ENCODE data around the gene SND1.
A peak's percentile ranks its signal among the peaks of the same experiment; 100 is the strongest.

Gene SND1

DNA sequence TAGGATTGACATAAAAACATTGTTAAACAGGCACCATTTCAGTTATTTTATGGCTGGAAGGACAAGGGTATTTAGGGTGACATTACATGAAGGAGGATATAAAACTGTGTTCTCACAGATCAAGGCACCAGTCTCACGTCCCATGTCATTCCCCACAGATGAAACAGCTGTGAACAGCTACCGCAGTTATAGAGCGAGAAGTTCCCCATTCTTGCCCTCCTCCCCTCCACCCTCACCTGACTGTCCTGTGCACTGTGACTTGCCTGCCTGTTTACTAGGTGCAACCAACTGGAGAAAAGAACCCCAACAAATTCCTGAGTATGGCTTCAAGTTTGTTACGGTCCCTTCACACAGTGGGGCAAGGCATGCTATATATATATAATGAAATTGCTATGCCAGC, 141.6 kb downstream of the SND1 start:
- Histone ChIP-seq H3K79me2 (ENCODE audit: insufficient read depth, low read length) (no peaks in the 10 kb centered on the region; the same call in 1 of the 2 replicates), H2AFZ (ENCODE audit: low read length) (no peak overlapping the region), H3K9ac (ENCODE audit: low read length) (no peak overlapping the region; the same call in 1 of the 2 replicates), H3K36me3 (ENCODE audit: insufficient read depth, low read length) (no peaks in the 10 kb centered on the region), H3K9me3 (ENCODE audit: low read length) (no peaks in the 10 kb centered on the region), H3K27me3 (ENCODE audit: insufficient read depth, low read length) (no peaks in the 10 kb centered on the region), H3K4me1 (ENCODE audit: insufficient read depth, low read length, severe bottlenecking) (peaks cover 20% of the 10 kb centered on the region), H3K9me2 (ENCODE audit: low read depth, low read length) (no peaks in the 10 kb centered on the region), H3K4me2 (ENCODE audit: low read length) (peak overlapping the region; percentile 28; the same call in 1 of the 2 replicates), H3F3A (ENCODE audit: insufficient read depth, low read length) (no peaks in the 10 kb centered on the region), H4K20me1 (ENCODE audit: insufficient read depth, low read length) (no peaks in the 10 kb centered on the region), H3K4me3 (ENCODE audit: low read depth, low read length, poor library complexity, severe bottlenecking) (no peak overlapping the region), H3K27ac (ENCODE audit: low read depth, low read length, poor library complexity, severe bottlenecking) (peak overlapping the region; percentile 30)
- TF ChIP-seq CTCF (IDR thresholded peaks at IDR 0.05; ENCODE audit: low read length) (no peak), EZH2 (IDR thresholded peaks at IDR 0.05; ENCODE audit: borderline replicate concordance, low read length) (no peak)

DNA sequence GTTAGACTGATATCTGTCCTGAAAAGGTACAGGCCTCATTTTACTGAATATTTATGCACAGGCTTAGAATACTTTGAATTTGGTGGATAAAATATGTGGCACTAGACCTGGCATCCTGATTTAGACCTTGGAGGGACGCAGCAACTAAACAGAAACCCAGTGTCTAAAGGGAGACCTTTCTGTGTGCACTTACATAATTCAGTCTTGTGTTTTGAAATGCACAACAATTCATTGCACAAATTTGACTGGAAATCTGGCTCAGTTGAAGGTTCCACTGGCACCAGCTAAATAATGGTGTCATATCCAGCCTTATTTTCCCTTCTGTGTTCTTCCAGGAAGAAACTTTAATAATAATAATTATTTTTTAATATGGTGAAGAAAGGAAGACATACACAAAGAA, 142.1 kb downstream of the SND1 start:
- peak overlapping the region; percentile 28; the same call in 1 of the 2 replicates for H3K4me2 ChIP-seq (ENCODE audit: low read length)
- no peak overlapping the region for H3K4me3 ChIP-seq (ENCODE audit: low read depth, low read length, poor library complexity, severe bottlenecking)

DNA sequence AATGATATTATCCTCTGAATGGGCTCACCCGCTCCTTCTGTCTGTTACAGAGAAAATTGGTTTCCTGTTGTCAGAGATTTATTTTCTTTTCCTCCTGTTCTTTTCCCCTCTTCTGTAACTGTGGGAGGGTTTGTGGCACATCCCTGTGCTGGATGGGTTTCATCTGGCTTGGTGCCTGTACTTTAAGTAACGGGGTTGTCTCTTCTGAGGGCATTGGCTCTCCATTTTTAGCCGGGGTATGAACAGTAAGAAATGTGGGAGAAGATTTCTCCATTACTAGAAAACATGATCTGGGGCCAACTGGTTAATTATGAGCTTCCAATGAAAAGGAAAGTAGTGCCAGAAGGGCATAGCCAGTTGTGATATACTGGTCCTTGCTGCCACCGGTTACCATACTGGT, 142.6 kb downstream of the SND1 start:
- no peaks in the 10 kb centered on the region for H3K9me3 ChIP-seq (ENCODE audit: low read length)
- H3K79me2 ChIP-seq (ENCODE audit: insufficient read depth, low read length), result no peaks in the 10 kb centered on the region; the same call in 1 of the 2 replicates

More for the DNA sequence above, 142.1 kb downstream of the SND1 start:
- TF ChIP-seq CTCF (IDR thresholded peaks at IDR 0.05; ENCODE audit: low read length) (no peak), EZH2 (IDR thresholded peaks at IDR 0.05; ENCODE audit: borderline replicate concordance, low read length) (no peak)
- Histone ChIP-seq H2AFZ (ENCODE audit: low read length) (no peak overlapping the region), H3K4me1 (ENCODE audit: insufficient read depth, low read length, severe bottlenecking) (peaks cover 15% of the 10 kb centered on the region), H3K9ac (ENCODE audit: low read length) (no peak overlapping the region), H3K9me3 (ENCODE audit: low read length) (no peaks in the 10 kb centered on the region), H3K79me2 (ENCODE audit: insufficient read depth, low read length) (no peaks in the 10 kb centered on the region; the same call in 1 of the 2 replicates), H3K9me2 (ENCODE audit: low read depth, low read length) (no peaks in the 10 kb centered on the region), H3F3A (ENCODE audit: insufficient read depth, low read length) (no peaks in the 10 kb centered on the region), H3K27me3 (ENCODE audit: insufficient read depth, low read length) (no peaks in the 10 kb centered on the region), H3K36me3 (ENCODE audit: insufficient read depth, low read length) (no peaks in the 10 kb centered on the region), H4K20me1 (ENCODE audit: insufficient read depth, low read length) (no peaks in the 10 kb centered on the region), H3K27ac (ENCODE audit: low read depth, low read length, poor library complexity, severe bottlenecking) (peak overlapping the region; percentile 30)

More for the DNA sequence above, 142.6 kb downstream of the SND1 start:
- Histone ChIP-seq H3K4me1 (ENCODE audit: insufficient read depth, low read length, severe bottlenecking) (peaks cover 15% of the 10 kb centered on the region), H3F3A (ENCODE audit: insufficient read depth, low read length) (no peaks in the 10 kb centered on the region), H3K4me3 (ENCODE audit: low read depth, low read length, poor library complexity, severe bottlenecking) (no peak overlapping the region), H2AFZ (ENCODE audit: low read length) (no peak overlapping the region), H4K20me1 (ENCODE audit: insufficient read depth, low read length) (no peaks in the 10 kb centered on the region), H3K9me2 (ENCODE audit: low read depth, low read length) (no peaks in the 10 kb centered on the region), H3K36me3 (ENCODE audit: insufficient read depth, low read length) (no peaks in the 10 kb centered on the region), H3K9ac (ENCODE audit: low read length) (no peak overlapping the region), H3K27ac (ENCODE audit: low read depth, low read length, poor library complexity, severe bottlenecking) (no peak overlapping the region), H3K4me2 (ENCODE audit: low read length) (no peak overlapping the region), H3K27me3 (ENCODE audit: insufficient read depth, low read length) (no peaks in the 10 kb centered on the region)
- no peak for TF ChIP-seq CTCF (IDR thresholded peaks at IDR 0.05; ENCODE audit: low read length)

All from OCI-LY1 (cell line).